ENCODE results near the gene EIF3J.
"Not testable (repeated sequence)": the region's sequence is repeated elsewhere in the genome, so short reads cannot be mapped to it uniquely, and the experiment has no call there.

The EIF3J gene

DNA sequence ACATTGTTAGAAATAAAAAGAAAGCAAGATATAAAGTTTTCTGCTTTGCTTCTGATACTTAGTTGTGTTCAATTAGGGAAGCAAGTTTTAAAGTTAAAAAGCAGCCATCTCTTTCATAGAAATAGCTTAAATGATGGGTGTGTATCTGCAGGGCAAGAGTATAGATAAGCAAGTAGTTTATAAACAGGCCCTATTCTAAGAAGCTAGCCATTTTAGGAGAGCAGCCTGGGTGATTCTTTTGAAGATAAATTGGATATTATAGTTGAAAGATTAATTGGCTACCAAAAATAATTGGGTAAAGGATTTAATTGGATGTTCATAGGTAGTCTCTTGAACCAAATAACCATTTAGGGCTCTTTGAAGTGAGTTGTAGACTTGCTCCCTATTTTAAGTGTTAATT, 5.6 kb downstream of the EIF3J start:
- DNase-seq = no peak

DNA sequence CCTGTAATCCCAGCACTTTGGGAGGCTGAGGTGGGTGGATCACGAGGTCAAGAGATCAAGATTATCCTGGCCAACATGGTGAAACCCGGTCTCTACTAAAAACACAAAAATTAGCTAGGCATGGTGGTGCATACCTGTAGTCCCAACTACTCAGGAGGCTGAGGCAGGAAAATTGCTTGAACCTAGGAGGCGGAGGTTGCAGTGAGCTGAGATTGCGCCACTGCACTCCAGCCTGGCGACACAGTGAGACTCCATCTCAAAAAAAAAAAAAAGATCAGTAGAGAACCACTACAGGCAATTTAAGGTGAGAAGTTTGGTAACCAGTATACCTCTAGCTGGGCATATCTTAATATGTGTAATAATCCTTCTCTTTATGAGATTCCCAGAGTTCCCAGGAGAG, 7.8 kb downstream of the EIF3J start:
- DNase-seq = not testable (repeated sequence)

DNA sequence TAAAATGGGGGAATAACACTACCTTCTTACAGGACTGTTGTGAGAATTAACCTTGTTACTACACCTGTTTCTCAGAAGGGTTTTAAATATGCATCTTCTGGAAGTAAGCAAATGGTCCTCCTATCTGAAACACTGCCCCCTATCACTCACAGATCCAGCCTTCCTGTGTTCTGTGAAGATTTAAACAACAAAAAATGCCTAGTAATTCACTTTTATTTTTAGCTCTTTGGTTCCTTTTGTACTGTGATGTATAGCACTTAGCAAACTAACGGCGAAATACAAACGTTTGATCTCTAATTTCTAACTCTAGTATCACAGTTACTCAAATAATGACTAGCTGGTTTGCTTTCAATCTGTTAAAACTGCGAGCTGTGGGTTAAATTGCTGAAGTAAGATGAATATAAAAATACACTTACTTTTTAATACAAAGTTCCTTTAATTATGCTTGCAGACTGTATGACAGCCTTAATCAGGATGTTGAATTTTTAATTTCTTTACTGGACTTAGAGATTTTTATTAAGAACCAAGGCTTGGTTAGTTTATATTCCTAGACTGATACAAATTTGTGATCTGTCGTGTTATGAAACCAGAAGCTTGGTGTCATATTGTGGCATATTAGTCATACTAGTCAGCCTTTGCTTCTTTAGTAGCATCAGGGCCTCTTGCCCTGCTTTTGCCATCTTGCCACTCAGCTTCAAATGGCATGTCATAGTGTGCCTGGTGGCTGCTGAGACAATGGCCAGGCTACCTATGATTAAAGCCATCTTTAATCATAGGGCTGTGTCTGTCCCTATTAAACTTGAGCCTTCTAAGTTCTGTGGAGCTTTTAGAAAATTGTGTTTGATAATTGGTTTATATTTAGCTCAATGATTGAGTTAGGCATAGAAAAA, 9.2 kb downstream of the EIF3J start:
- DNase-seq = no peak

DNA sequence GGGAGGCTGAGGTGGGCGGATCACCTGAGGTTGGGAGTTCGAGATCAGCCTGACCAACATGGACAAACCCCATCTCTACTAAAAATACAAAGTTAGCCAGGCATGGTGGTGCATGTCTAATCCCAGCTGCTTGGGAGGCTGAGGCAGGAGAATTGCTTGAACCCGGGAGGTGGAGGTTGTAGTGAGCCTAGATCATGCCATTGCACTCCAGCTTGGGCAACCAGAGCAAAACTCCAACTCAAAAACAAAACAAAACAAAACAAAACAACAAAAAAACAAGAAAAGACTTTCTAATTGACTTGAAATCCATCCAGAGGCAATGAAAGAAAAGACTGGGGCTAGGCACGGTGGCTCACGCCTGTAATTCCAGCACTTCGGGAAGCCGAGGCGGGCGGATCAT, 12.2 kb downstream of the EIF3J start:
- not testable (repeated sequence) for DNase-seq

DNA sequence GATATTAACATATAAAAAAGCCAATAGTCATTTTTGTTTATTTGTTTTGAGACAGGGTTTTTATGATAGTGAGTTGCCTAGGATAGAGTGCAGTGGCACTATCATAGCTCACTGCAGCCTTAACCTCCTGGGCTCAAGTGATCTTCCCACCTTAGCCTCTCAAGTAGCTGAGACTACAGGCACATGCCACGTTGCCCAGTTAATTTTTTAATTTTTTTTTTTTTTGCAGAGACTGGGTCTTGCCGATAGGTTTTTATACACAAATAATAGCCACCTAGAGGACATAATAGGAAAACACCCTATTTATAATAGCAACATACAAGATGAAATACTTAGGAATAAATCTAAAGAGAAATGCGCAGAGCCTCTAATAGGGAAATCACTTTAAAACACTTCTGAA, 13.3 kb downstream of the EIF3J start:
- DNase-seq = peak in 1 of 2 donors; percentile 29

DNA sequence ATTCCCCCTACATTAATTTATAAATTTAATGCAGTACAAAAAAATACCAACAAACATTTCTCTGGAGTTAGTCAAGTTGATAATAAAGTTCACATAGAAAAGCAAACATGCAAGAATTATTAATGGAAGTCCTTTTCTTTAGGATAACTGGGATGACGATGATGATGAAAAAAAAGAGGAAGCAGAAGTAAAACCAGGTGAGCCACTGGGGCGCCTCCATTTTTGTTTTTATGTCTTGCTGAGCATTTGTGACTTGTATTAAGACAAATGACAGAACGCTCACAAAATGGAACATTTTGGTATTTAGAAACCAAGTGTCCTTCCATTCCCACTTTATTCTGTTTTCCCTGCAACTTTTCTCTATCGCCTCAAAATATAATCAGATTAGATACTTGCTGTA, 13.8 kb downstream of the EIF3J start:
- no peak for DNase-seq

DNA sequence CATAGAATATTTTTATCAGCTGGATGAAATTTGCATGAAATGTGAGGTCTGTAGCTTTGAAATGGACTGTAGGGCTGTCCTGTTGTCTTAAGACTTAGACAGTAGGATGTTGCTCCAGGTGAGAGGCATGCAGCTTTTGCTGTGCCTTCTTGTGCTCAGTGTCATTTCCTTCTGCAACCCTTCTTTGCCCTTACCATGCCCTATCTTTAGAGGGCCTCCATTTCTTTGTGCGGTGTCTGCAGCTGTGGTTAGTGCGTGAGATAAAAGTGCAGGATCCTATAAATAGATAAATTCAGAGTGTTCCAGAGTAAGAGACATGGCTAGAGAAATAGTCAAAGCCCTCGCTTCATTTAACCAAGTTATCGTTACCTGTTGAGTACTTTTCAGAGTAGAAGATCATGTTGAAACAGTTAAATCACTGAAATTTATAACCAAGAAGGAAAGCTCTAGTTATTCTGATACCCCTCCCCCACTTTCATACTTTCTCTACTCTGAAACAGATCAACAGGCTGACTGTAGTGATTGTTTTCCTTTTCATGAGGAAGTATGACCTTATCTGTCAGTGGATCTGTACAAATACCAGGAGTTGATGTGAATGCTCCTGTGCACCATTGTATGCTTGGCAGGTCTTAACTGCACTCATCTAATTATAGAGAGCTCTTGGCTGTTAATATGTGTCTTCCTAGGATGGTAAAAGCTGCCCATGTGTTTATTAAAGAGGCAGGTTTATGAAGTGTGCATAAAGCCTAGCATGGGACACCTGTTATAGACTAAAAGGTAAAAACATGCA, 18.2 kb downstream of the EIF3J start:
- DNase-seq = no peak

DNA sequence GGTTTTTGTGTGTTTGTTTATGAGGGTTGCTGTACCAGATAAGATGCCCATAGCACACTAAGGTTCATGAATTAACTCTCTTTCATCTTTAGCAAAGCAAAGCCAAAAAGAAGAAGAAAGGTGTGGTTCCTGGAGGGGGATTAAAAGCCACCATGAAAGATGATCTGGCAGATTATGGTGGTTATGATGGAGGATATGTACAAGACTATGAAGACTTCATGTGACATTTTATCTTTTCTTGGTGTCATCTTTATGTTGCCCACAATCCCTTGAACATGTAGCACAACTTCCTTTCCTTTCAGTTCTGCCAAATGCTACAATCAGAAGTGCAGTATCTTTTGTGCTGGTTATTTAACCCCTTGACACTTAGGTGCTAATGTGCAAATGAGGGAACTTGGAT, 24.0 kb downstream of the EIF3J start:
- not testable (repeated sequence) for DNase-seq

DNA sequence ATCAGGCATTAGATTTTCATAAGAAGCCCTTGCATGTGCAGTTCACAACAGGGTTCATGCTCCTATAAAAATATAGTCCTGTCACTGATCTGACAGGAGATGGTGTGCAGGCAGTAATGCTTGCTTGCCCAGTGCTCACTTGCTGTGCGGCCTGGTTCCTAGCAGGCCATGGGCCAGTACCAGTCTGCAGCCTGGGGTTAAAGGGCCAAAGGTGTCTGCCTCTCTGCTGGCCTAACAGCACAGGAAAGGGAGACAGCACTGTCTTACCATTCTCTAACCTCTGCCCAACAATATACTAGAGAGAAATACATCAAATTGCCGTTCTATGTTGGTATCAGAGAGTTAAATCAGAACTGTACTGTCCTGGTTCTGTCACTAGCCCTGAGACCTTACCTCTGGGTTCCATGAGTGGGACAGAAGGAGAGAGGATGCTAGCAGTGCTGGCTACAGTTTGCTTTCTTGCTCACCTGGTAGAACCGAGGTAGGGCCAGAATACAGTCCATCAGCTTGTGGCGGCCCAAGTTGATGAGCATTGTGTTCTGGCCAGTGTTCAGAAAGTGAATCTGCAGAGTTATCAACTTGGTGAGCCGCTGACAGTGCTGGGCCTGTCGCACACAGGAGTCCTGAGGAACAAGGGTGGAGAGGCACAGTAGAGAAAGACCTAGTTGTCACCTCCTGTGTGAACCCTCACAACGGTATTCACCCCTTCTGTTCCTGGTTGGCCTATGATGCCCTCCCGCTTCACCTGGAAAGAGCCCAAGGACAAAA, 28.6 kb downstream of the EIF3J start:
- DNase-seq = no peak

DNA sequence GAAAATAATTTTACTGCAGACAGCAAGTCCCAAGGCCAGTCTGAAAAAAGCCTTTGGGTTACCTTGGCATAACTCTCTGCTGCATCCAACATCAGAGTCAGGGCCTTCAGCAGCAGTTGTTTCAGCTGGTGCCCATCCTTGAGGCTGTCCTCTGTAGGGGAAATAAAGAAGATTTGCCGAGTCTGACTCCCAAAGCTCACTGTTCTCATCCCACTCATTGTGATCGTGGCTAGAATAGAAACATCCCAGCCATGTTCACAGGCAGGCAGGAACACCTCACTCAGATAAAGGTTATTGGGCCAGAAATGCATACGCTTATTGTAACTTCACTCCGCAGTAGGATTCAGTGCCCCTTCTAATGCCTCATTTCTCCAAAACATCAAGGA, 29.2 kb downstream of the EIF3J start:
- no peak for DNase-seq

DNA sequence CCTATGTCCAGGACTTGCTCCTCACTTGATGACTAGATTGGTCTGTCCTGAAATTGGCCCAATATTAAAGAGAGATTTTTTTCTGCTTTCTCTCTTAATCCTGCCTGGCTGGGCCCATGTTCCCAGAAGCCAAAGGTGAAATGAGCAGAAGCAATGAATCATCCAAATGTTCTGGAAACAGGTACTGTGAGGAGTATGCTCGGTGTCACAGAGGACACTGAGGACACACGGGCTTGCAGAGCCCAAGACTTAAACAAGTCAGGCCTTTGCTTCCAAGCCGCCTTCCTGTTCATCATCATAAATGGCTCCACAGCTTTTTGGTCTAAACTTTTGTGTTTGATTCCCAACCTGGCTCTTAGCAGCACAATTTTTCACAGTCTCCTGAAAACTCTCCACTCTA, 31.4 kb downstream of the EIF3J start:
- no peak for DNase-seq

DNA sequence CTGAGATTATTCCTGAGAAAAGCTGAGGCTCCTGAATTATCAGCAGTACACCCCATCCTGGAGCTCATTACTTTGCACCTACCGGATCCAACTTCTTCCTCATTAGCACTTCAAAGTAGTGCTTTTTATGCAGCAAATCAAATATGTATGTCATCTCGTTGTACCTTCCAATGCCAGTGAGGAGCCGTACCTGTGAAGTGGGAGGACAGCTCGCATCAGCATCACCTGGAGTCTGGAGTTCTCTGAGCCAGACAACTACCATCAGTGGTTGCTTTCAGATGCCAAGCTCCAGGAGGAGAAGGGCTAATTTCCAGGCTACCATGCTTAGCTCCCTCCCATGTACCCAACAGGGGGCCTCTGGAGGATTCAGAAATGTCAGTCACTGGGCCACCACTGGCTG, 32.4 kb downstream of the EIF3J start:
- no peak for DNase-seq

DNA sequence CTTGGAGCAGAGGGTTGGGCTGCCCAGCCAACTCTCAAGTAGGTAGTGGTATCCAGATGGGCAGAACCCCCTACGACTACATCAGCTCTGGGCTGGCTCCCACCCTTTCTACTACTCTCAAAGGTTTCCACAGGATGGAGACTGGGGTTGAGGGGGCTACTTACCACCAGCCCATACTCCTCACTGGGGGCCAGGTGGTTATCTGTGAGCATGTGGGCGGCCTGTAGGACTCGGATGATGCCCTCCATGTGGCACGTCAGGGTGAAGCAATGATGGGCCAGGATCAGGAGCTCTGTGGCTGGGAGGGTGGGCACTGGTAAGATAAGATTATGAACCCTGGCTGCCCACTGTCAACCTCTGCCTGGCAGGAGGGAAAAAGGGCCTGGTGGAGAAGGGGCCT, 33.4 kb downstream of the EIF3J start:
- DNase-seq = no peak

DNA sequence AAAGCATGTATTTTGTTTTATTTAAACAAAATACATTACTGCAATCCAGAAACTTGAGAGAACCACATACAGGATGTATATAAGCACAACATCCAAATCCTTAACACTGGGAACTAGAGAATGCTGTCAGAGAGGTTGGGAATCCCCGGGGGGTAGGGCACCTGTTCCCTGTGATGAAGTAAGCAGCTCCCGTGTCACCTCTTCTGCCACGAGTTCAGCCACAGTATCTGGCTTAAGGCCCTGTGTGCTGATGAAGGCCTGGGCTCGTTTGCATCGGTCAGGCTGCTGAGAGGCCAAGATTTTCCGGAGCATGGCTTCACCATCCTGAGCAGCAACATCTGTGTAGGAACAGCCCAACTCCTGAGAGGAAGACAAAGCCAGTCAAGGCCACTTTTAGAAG, 36.4 kb downstream of the EIF3J start:
- DNase-seq = no peak

DNA sequence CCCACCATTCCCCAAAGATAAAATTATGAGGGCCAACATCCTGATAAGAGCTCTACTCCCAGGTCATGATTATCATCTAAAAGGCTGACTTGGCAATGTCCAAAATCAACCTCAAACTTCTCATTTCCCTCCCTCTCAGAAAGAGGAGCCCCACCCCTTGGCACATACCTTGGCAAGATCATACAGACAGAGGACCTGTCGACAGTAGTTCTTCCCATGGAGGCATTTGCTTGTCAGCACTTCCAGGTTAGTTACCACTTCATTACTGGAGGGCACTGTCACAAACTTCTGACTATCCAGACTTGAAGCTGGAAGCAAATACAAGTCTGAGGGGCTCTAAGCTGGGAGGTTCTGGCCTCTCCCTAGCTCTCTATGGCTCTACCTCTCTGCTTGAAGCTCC, 37.8 kb downstream of the EIF3J start:
- DNase-seq = no peak

DNA sequence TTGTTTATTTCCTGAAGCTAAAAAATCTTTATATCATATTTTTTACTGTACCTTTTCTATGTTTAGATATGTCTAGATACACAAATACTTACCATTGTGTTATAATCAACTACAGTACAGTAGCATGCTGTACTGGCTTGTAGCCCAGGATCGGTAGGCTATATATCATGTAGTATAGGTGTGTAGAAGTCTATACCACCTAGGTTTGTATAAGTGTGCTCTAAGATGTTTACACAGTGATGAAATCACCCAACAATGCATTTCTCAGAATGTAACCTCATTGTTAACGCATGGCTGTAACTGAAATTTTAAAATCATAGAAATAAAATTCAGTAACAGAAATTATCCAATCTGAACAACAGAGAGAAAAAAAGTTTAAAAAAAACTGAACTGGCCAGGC, 43.2 kb downstream of the EIF3J start:
- DNase-seq = no peak

DNA sequence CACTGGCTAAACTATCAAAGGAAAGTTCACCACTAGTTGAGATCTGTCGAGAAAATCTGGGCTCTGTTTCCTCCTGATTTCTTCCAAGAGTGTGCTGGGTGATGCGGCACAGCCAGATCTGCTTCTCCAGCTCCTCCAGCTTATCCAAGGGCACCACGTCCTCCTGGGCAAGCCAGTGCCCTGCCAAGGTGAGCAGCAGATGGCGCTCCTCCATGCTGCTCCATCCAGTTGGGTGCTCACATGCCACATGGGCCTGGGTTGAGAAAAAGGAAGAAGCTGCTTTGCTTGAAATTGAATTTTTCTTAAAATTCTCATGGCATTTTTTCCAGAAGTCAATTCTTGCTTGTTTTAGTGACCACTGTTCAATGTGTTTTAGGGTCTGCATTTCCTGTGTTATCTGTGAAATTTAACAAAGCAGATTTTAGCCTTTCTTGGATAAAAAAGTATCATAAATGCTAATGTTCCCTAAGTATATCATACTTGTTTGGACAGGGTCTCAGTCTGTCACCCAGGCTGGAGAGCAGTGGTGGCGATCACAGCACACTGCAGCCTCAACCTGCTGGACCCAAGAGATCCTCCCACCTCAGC, 47.3 kb downstream of the EIF3J start:
- no peak for DNase-seq

DNA sequence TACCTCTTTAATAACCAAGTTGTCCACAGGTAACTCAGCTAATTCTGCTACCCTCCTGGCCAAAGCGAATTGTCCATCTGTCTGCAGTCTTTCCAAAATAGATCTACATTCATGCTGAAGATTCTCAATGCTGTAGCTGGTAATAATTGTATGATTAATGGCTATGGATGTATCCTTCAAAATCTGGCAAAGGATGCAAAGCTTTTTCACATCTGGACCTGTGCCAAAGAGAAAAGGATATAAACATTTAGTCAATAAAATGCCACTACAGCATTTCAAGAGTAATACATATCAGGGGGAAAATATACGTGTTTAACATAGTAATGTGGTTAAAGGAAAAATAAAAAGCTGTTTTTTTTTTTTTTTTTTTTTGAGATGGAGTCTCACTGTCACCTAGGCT, 48.7 kb downstream of the EIF3J start:
- DNase-seq = no peak

DNA sequence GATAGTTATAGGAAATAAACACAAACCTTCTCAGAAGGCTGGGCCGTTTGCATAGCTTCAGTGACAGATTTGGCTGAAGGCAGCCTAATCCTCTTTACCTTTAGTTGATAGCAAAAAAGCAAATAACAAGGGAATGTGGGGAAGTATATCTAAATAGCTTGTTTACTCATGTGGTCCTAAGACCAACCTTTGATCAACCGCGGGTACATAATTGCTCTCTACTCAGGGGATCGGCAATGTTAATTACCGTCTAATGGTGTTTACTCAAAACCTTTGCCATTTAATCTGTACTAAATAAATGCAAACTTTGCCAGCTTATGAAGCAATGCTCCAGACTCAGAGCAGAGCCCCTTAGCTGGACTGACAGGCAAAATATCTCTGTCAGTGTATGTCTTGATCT, 51.6 kb downstream of the EIF3J start:
- DNase-seq = no peak

DNA sequence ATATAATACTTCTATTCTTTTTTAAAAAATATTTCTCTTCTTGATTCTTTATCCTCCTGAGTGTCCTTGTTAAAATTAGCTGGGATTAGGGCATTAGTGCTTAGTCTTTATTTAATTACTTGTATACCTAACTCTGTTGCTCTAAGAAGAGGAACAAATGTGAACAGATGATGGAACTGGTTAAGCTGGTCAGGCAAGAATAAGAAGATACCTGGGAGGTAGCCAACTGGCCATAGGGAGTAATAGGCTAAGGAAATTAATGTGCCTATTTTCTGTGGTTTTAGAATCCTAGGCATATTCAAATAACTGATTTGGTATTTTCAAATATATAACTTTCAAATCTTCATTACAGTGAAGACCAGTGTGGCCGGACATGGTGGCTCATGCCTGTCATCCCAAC, 54.4 kb downstream of the EIF3J start:
- DNase-seq = no peak

DNA sequence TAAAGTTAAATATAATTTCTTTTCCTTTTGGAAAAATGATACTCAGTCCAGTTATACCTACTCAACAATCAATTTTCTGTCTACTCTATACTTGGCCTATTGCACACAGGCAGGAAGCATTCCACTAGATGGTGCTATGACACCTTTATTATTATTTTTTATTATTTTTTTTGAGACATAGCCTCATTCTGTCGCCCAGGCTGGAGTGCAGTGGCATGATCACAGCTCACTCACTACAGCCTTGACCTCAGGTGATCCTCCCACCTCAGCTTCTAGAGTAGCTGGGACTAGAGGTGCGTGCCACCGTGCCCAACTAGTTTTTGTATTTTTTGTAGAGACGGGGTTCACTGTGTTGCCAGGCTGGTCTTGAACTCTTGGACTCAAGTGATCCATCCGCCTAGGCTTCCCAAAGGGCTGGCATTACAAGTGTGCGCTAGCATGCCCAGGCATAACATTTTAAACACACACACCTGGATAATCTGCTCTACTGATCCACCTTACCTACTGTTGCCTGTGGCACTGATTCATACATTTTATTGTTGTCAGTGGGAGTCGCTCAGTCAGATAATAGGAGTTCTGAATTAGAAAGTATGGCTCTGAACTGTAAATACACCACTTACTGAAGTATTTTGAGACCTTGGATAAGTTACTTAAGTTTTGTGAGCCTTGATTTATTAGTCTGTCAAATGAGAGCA, 56.2 kb downstream of the EIF3J start:
- no peak for DNase-seq

DNA sequence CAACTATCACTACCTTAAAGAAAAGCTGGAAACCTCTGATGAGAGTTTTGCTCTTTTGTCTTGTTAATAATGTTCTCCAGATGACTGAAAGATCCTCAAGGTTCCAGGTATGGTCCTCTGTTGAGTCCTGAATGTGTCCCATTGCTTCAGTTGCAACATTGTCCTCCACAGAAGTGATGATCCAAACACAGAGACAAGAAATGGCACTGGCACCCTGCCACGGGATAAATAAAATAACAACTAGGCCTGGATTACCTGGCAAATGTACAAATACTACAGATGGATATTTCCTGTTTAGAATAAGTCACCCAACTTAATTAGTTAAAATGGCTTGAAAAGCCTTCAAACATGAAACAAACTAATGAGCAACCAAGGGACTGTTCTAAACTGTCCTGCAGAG, 58.3 kb downstream of the EIF3J start:
- no peak for DNase-seq
